CD4-positive, alpha-beta memory T cell (primary cell): ENCODE measurements around the gene ABCA2. TPM values are rescaled to one million over a fixed set of nuclear protein-coding genes. Genes with fewer than 3 reads are reported as not detected.
A peak's percentile ranks its signal among the peaks of the same experiment; 100 is the strongest.

ENCODE experiments used
- CTCF ChIA-PET: fragments of 350-600 bp; sonication (Branson Sonifier 250); formaldehyde crosslinking; loops from one replicate; lab custom pipeline; 2021; ENCODE audit warnings: inconsistent platforms; ENCODE audit not compliant: partially characterized antibody; lab: Charles Lee
- POLR2A ChIA-PET: fragments of 350-600 bp; sonication (Branson Sonifier 250); formaldehyde crosslinking; loops from one replicate; lab custom pipeline; 2021; ENCODE audit not compliant: partially characterized antibody; lab: Charles Lee
- DNase-seq, 5 donors: peaks; one replicate each; pipeline versions ENCODE4 v3.0.0 to v3.0.0-alpha.2; 2020 to 2022; ENCODE audit warnings: mixed read lengths in 1 of 5
- H3K27ac ChIP-seq: one replicate; pipeline ENCODE4 v1.7.0; 2013; ENCODE audit warnings: low read depth, low read length
- H3K27me3 ChIP-seq: 2 replicates; pipeline ENCODE4 v1.7.0; 2013; ENCODE audit warnings: mild to moderate bottlenecking, low read length, moderate library complexity; ENCODE audit not compliant: insufficient read depth
- H3K36me3 ChIP-seq: 2 replicates; pipeline ENCODE4 v1.7.0; 2013; ENCODE audit warnings: mild to moderate bottlenecking, low read length, moderate library complexity; ENCODE audit not compliant: insufficient read depth
- H3K4me1 ChIP-seq: 2 replicates; pipeline ENCODE4 v1.7.0; 2013; ENCODE audit warnings: mild to moderate bottlenecking, low read length, moderate library complexity; ENCODE audit not compliant: insufficient read depth
- H3K4me3 ChIP-seq, 2 donors: one replicate each; pipeline ENCODE4 v1.7.0; 2013; ENCODE audit warnings: low read length in 2 of 2, mild to moderate bottlenecking in 1 of 2
- H3K9me3 ChIP-seq, 2 donors: one replicate each; pipeline ENCODE4 v1.7.0; 2013; ENCODE audit warnings: low read length in 2 of 2, control low read depth in 1 of 2; ENCODE audit not compliant: control insufficient read depth in 1 of 2
- H3K27ac Mint-ChIP-seq, 7 donors: one replicate each; pipeline ENCODE4 v1.8.0; 2020 to 2021; ENCODE audit warnings: mixed read lengths in 7 of 7, mild to moderate bottlenecking in 6 of 7, inconsistent platforms in 3 of 7, moderate library complexity in 3 of 7
- H3K27me3 Mint-ChIP-seq, 2 donors: one replicate each; pipeline ENCODE4 v1.8.0; 2020 to 2021; ENCODE audit warnings: mixed read lengths in 2 of 2
- H3K36me3 Mint-ChIP-seq, 2 donors: one replicate each; pipeline ENCODE4 v1.8.0; 2020 to 2021; ENCODE audit warnings: mixed read lengths in 2 of 2, inconsistent platforms in 1 of 2, mild to moderate bottlenecking in 1 of 2
- H3K4me1 Mint-ChIP-seq, 4 donors: one replicate each; pipeline ENCODE4 v1.8.0; 2020 to 2021; ENCODE audit warnings: mixed read lengths in 4 of 4, mild to moderate bottlenecking in 1 of 4
- H3K4me3 Mint-ChIP-seq, 8 donors: one replicate each; pipeline ENCODE4 v1.8.0; 2020 to 2021; ENCODE audit warnings: mixed read lengths in 8 of 8, mild to moderate bottlenecking in 7 of 8, moderate library complexity in 6 of 8, inconsistent platforms in 3 of 8
- H3K9me3 Mint-ChIP-seq, 8 donors: one replicate each; pipeline ENCODE4 v1.8.0; 2020 to 2021; ENCODE audit warnings: mixed read lengths in 8 of 8, mild to moderate bottlenecking in 5 of 8, inconsistent platforms in 3 of 8, moderate library complexity in 1 of 8
- intact Hi-C: fragments of 100-400 bp; cut with micrococcal nuclease; formaldehyde crosslinking; loops from one replicate; pipeline ENCODE4 v1.15.1; 2023
- polyA plus RNA-seq, 2 donors: library from polyadenylated mRNA; unstranded; fragments of 300-500 nt; fragmentation: Illumina TruSeq; gene quantifications; one replicate each; pipeline ENCODE4 v1.2.3, GENCODE V29; 2021
- total RNA-seq, 2 experiments: library from RNA; stranded (reverse); gene quantifications; one replicate each; pipeline ENCODE4 v1.2.3, GENCODE V29; 2021

Gene ABCA2
- total and polyA plus RNA-seq, 4 experiments from 2014 or later, result 2.6 to 68.6 (median 37.3) TPM

DNA sequence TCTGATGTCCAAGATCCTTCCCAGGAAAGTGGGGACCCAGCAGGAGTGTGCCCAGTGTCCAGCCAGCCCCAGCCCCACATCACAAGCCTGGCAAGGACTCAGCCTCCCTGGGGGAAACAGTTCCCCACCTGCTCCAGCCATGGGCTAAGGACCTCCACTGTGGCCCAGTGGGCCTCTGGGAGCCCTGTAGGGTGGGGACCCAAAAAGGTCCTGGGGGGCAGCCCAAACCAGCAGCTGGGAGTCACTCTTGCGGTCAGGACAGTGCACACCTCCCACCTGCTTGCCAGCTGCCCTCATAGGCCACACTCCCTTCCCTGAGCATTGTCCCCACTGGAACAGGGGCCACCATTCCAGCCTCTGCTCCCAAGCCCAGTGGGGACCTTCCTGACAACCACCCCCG lies 1.7 kb downstream of the ABCA2 start:
- no peaks in the 10 kb centered on the region for H3K36me3 ChIP-seq
- ChIA-PET CTCF (interaction anchor here (0.8 to 4.4 kb wide), 6 partner anchors 9 to 132 kb away, joined by 3 to 43 read pairs (median 10); no protein-coding TSS in a partner anchor), POLR2A (interaction anchor here (0.6 to 8.2 kb wide), 10 partner anchors 9 to 214 kb away, joined by 3 to 52 read pairs (median 3); partner anchors contain the start of genes PAXX and TUBB4B)
- peaks cover 54% of the 10 kb centered on the region for H3K4me1 ChIP-seq
- H3K4me3 ChIP-seq, result no peak overlapping the region
- intact Hi-C loops, result loop anchor here (10.0 kb wide), 1 partner anchor 52 kb away; the partner anchor contains the start of gene PTGDS
- Mint-ChIP-seq H3K4me1 (peaks cover 14 to 42% (median 27%) of the 10 kb centered on the region in 4 donors), H3K4me3 (peak overlapping the region in 6 of 8 donors; percentile 13 to 90 (median 76)), H3K27ac (peak overlapping the region in 3 of 7 donors; percentile 13 to 78 (median 77)), H3K9me3 (peaks cover 0 to 3% (median 0%) of the 10 kb centered on the region in 8 donors), H3K27me3 (no peaks in the 10 kb centered on the region), H3K36me3 (peaks cover 5 to 6% of the 10 kb centered on the region in 2 donors)
- no peaks in the 10 kb centered on the region for H3K27me3 ChIP-seq
- H3K27ac ChIP-seq, result peak overlapping the region; percentile 2
- DNase-seq, result no peak
- H3K9me3 ChIP-seq, result no peaks in the 10 kb centered on the region

DNA sequence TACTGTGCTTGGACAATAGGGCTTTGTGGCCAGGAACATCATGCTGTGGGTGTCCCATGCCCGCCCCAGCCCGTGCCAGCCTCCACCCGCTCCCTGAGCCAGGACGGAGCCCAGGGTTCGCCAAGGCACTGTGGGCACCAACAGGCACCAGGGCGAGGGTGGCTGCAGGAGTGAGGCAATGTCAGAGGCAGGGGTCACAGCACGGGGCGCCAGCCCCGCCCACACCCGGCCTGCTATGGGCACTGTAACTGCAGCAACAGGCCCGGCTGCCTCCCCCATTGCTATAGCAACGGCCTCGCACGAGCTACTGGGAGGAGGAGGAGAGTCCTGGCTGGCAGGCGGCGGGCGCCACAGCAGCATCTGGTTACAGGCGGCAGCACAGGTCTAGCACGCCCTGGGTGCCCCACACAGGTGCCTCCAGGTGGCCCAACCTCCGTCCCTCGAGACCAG lies 2.5 kb downstream of the ABCA2 start:
- Histone ChIP-seq H3K4me3 (no peak overlapping the region), H3K9me3 (no peaks in the 10 kb centered on the region), H3K4me1 (peaks cover 46% of the 10 kb centered on the region), H3K36me3 (no peaks in the 10 kb centered on the region), H3K27me3 (no peaks in the 10 kb centered on the region), H3K27ac (peak overlapping the region; percentile 2)
- POLR2A ChIA-PET, result interaction anchor here (1.1 to 8.2 kb wide), 3 partner anchors 9 to 34 kb away, joined by 3 to 52 read pairs (median 18); partner anchors contain the start of gene PAXX
- peaks cover 0 to 3% (median 0%) of the 10 kb centered on the region in 8 donors for H3K9me3 Mint-ChIP-seq
- no peaks in the 10 kb centered on the region for H3K27me3 Mint-ChIP-seq
- DNase-seq, result no peak
- peaks cover 11 to 36% (median 22%) of the 10 kb centered on the region in 4 donors for H3K4me1 Mint-ChIP-seq
- CTCF ChIA-PET, result interaction anchor here (0.8 to 4.4 kb wide), 6 partner anchors 10 to 184 kb away, joined by 3 to 43 read pairs (median 5); partner anchors contain the start of gene AJM1
- H3K27ac Mint-ChIP-seq, result no peak overlapping the region
- intact Hi-C loops, result loop anchor here (10.0 kb wide), 1 partner anchor 51 kb away; the partner anchor contains the start of gene PTGDS
- no peak overlapping the region for H3K4me3 Mint-ChIP-seq
- H3K36me3 Mint-ChIP-seq, result peaks cover 3 to 5% of the 10 kb centered on the region in 2 donors

DNA sequence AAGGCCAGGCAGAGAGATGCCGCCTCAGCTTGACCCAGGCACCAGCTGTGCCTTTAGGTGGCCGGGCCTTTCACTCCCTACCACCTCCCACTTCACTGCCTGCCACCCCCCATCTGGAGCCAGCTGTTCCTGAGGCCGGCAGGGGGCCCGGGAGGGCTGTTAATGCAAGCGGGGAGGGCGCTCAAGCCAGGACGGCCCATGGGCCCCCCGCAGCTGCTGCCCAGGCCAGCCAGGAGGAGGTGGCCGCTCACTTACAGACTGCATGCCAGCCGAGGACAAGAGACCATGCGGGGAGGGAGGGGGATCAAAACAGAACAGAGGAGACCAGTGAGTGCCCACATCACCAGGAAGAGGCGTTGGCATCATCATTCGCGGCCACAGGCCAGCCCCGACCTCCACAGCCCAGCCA lies 4.5 kb downstream of the ABCA2 start:
- ChIA-PET POLR2A (no interaction called here), CTCF (interaction anchor here (4.4 kb wide), 1 partner anchor 12 kb away, joined by 43 read pairs; no protein-coding TSS in a partner anchor)
- Mint-ChIP-seq H3K4me1 (peaks cover 1 to 20% (median 11%) of the 10 kb centered on the region in 4 donors), H3K4me3 (no peak overlapping the region), H3K27me3 (no peaks in the 10 kb centered on the region), H3K9me3 (peaks cover 0 to 3% (median 0%) of the 10 kb centered on the region in 8 donors), H3K36me3 (peaks cover 5 to 8% of the 10 kb centered on the region in 2 donors), H3K27ac (no peak overlapping the region)
- H3K4me1 ChIP-seq, result peaks cover 26% of the 10 kb centered on the region
- intact Hi-C loops, result loop anchor here (10.0 kb wide), 1 partner anchor 49 kb away; the partner anchor contains the start of gene PTGDS
- no peak overlapping the region for H3K4me3 ChIP-seq
- no peak for DNase-seq
- no peaks in the 10 kb centered on the region for H3K36me3 ChIP-seq
- no peaks in the 10 kb centered on the region for H3K27me3 ChIP-seq
- H3K9me3 ChIP-seq, result no peaks in the 10 kb centered on the region
- no peak overlapping the region for H3K27ac ChIP-seq

DNA sequence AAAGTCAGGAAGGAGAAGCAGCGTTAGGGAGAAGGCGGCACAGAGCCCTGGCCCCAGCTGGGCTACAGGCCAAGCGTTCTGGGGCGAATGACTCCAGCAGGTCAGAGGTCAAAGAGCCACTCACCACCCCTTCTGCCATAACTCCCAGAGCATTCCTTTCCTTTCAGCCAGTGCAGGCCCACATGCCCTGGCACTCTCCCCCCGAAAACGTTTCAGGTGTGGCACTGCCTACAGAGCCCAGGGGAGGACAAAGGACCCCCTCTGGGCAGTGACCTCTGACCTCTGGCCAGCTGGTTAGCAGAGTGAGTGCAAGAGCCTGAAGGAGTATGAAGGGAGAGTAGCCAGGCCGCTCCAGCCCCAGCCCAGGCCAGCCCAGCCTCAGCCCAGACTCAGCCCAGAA lies 4.9 kb downstream of the ABCA2 start:
- H3K9me3 ChIP-seq, result no peaks in the 10 kb centered on the region
- intact Hi-C loops, result loop anchor here (10.0 kb wide), 1 partner anchor 48 kb away; the partner anchor contains the start of gene PTGDS
- POLR2A ChIA-PET, result no interaction called here
- no peaks in the 10 kb centered on the region for H3K27me3 ChIP-seq
- H3K4me1 Mint-ChIP-seq, result peaks cover 1 to 20% (median 11%) of the 10 kb centered on the region in 4 donors
- H3K27ac ChIP-seq, result no peak overlapping the region
- no peaks in the 10 kb centered on the region for H3K36me3 ChIP-seq
- CTCF ChIA-PET, result interaction anchor here (1.6 to 4.4 kb wide), 2 partner anchors 12 kb away, joined by 4 to 43 read pairs; no protein-coding TSS in a partner anchor
- H3K4me3 ChIP-seq, result no peak overlapping the region
- no peak for DNase-seq
- peak overlapping the region in 1 of 7 donors; percentile 48 for H3K27ac Mint-ChIP-seq
- peaks cover 24% of the 10 kb centered on the region for H3K4me1 ChIP-seq
- no peaks in the 10 kb centered on the region for H3K27me3 Mint-ChIP-seq
- H3K9me3 Mint-ChIP-seq, result peaks cover 0 to 3% (median 0%) of the 10 kb centered on the region in 8 donors
- peaks cover 5 to 8% of the 10 kb centered on the region in 2 donors for H3K36me3 Mint-ChIP-seq
- H3K4me3 Mint-ChIP-seq, result no peak overlapping the region

DNA sequence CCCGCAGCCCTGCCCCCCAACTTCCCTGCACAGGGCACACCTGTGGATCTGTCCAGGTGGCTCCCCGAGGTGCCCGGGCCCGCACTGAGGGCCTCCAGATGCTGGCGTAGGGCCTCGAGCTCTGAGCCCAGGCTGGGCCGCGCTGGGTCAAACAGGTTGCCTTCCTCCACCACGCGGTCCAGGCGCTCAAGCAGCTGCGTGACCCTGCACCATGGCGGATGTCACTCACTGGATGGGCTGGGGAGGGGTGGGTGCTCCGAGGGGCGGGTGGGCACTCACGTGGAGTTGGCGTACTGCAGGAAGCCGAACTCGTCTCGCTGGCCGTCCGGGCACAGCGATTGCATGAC lies 5.4 kb downstream of the ABCA2 start:
- Histone ChIP-seq H3K4me3 (no peak overlapping the region), H3K36me3 (no peaks in the 10 kb centered on the region), H3K9me3 (no peaks in the 10 kb centered on the region), H3K4me1 (peaks cover 24% of the 10 kb centered on the region), H3K27me3 (no peaks in the 10 kb centered on the region), H3K27ac (no peak overlapping the region)
- POLR2A ChIA-PET, result interaction anchor here (1.8 to 2.2 kb wide), 3 partner anchors 9 to 26 kb away, joined by 5 to 10 read pairs (median 8); partner anchors contain the start of genes CLIC3 and FUT7
- H3K4me1 Mint-ChIP-seq, result peaks cover 1 to 20% (median 11%) of the 10 kb centered on the region in 4 donors
- intact Hi-C loops, result loop anchor here (10.0 kb wide), 1 partner anchor 48 kb away; the partner anchor contains the start of gene PTGDS
- no peak overlapping the region for H3K4me3 Mint-ChIP-seq
- H3K36me3 Mint-ChIP-seq, result peaks cover 5 to 8% of the 10 kb centered on the region in 2 donors
- DNase-seq, result no peak
- CTCF ChIA-PET, result interaction anchor here (1.6 kb wide), 1 partner anchor 12 kb away, joined by 4 read pairs; no protein-coding TSS in a partner anchor
- no peak overlapping the region for H3K27ac Mint-ChIP-seq
- H3K27me3 Mint-ChIP-seq, result no peaks in the 10 kb centered on the region
- peaks cover 0 to 3% (median 0%) of the 10 kb centered on the region in 8 donors for H3K9me3 Mint-ChIP-seq

DNA sequence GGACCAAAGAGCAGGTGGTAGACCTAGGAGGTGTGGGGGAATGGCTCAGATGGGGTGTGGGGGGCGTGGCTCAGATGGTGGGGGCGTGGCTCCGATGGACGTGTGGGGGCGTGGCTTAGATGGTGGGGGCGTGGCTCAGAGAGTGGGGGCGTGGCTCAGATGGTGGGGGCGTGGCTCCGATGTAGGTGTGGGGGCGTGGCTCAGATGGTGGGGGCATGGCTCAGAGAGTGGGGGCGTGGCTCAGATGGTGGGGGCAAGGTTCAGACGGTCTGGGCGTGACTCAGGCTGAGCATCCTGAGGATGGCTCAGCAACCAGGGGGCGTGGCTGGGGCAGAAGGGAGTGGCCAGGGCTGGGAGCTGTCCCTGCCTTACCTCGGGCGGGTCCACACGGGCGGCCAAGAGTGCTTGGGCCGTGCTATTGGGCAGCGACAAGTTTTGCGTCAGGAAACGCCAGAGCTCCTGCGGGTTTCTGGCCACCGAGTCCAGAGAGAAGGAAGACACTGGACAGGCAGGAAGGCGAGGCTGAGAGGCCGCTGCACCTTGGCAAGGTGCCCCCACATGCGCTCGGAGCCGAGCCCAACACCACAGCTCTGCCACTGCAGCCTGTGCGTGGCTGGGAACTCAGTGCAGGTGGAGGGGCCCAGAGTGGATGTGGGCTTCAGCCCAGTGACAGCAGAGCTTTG lies 5.9 kb downstream of the ABCA2 start:
- POLR2A ChIA-PET, result interaction anchor here (1.2 to 2.2 kb wide), 4 partner anchors 10 to 48 kb away, joined by 4 to 10 read pairs (median 6); partner anchors contain the start of genes CLIC3, FUT7 and SAPCD2
- H3K36me3 Mint-ChIP-seq, result peaks cover 5 to 8% of the 10 kb centered on the region in 2 donors

More for the DNA sequence above, 5.9 kb downstream of the ABCA2 start:
- H3K4me3 Mint-ChIP-seq, result peak overlapping the region in 1 of 8 donors; percentile 72
- Histone ChIP-seq H3K27me3 (no peaks in the 10 kb centered on the region), H3K9me3 (no peaks in the 10 kb centered on the region), H3K4me1 (peaks cover 20% of the 10 kb centered on the region), H3K27ac (peak overlapping the region; percentile 15), H3K4me3 (no peak overlapping the region), H3K36me3 (no peaks in the 10 kb centered on the region)
- H3K4me1 Mint-ChIP-seq, result peaks cover 1 to 16% (median 8%) of the 10 kb centered on the region in 4 donors
- intact Hi-C loops, result loop anchor here (10.0 kb wide), 1 partner anchor 47 kb away; the partner anchor contains the start of gene PTGDS
- H3K27me3 Mint-ChIP-seq, result no peaks in the 10 kb centered on the region
- H3K9me3 Mint-ChIP-seq, result peaks cover 0 to 3% (median 0%) of the 10 kb centered on the region in 8 donors
- DNase-seq, result peak; percentile 60 to 83 (median 63)
- peak overlapping the region; percentile 15 to 89 (median 79) for H3K27ac Mint-ChIP-seq
- CTCF ChIA-PET, result interaction anchor here (1.2 to 1.6 kb wide), 4 partner anchors 13 to 202 kb away, joined by 3 to 4 read pairs (median 3); no protein-coding TSS in a partner anchor
